ENCODE measurements around the gene RNF26.

Gene RNF26

GRCh38 chr11:119318240-119319135 is 15.8 kb upstream of the RNF26 start:
- peaks cover 60% of the 10 kb centered on the region for H3K4me1 ChIP-seq (ENCODE audit: low read length)
- no peaks in the 10 kb centered on the region for H3K36me3 ChIP-seq (replicated peaks; ENCODE audit: low read depth, low read length)
- H3K27ac ChIP-seq (ENCODE audit: low read length): peak overlapping the region; percentile 86
- peaks cover 14% of the 10 kb centered on the region for H3K27me3 ChIP-seq (ENCODE audit: low read depth, low read length)
- H3K4me3 ChIP-seq (ENCODE audit: low read length): peak overlapping the region; percentile 86
- peak overlapping the region; percentile 89 for H3K9ac ChIP-seq (ENCODE audit: low read length)
- no peaks in the 10 kb centered on the region for H3K9me3 ChIP-seq (ENCODE audit: insufficient read depth, low read length)
- peak overlapping the region; percentile 27; the same call in 1 of the 2 replicates for H2AFZ ChIP-seq (ENCODE audit: low read depth, low read length)
- H3K79me2 ChIP-seq (ENCODE audit: low read length): no peaks in the 10 kb centered on the region
- H3K4me2 ChIP-seq (ENCODE audit: low read length): peak overlapping the region; percentile 100
- no peaks in the 10 kb centered on the region for H4K20me1 ChIP-seq (ENCODE audit: insufficient read depth, low read length)
- TF ChIP-seq EZH2phosphoT487 (IDR thresholded peaks at IDR 0.05; ENCODE audit: low read depth): no peak
- TF ChIP-seq CTCF (IDR thresholded peaks at IDR 0.05; ENCODE audit: low read depth, low read length): no peak

DNA sequence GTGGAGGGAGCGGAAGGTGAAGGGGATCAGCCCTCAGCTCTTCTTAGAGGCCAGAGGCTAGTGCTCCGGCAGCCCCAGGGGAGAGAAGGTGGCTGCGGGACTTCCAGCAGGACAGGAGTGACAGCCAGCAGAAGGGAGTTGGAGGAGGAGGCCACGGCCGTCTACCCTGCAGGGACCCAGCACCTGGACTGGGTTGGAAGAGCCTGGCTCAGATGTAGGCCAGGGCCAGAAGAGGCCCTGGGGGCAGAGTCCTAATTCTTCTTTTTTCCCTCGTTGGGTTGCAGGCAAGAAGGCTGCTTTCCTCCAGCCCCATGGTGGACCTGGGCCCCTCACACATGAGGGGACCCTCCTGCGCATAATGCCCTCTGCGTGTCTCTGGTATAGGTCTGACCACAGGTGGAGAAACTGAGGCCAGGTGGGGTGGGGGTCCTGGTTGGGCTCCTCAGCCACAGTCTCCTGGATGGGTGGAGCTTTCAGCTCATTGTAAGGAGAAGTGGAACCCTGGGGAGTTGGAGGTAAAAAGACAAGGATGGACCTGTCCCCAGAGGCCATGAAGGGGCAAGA is 15.1 kb upstream of the RNF26 start:
- peak overlapping the region; percentile 86 for H3K4me3 ChIP-seq (ENCODE audit: low read length)
- no peaks in the 10 kb centered on the region for H4K20me1 ChIP-seq (ENCODE audit: insufficient read depth, low read length)
- H3K9me3 ChIP-seq (ENCODE audit: insufficient read depth, low read length): no peaks in the 10 kb centered on the region
- H3K36me3 ChIP-seq (replicated peaks; ENCODE audit: low read depth, low read length): no peaks in the 10 kb centered on the region
- H2AFZ ChIP-seq (ENCODE audit: low read depth, low read length): peak overlapping the region; percentile 27; the same call in 1 of the 2 replicates
- H3K27ac ChIP-seq (ENCODE audit: low read length): peak overlapping the region; percentile 86
- H3K9ac ChIP-seq (ENCODE audit: low read length): peak overlapping the region; percentile 89
- no peaks in the 10 kb centered on the region for H3K79me2 ChIP-seq (ENCODE audit: low read length)
- H3K27me3 ChIP-seq (ENCODE audit: low read depth, low read length): peaks cover 14% of the 10 kb centered on the region
- TF ChIP-seq EZH2phosphoT487 (IDR thresholded peaks at IDR 0.05; ENCODE audit: low read depth): no peak
- TF ChIP-seq CTCF (IDR thresholded peaks at IDR 0.05; ENCODE audit: low read depth, low read length): no peak
- H3K4me1 ChIP-seq (ENCODE audit: low read length): peaks cover 63% of the 10 kb centered on the region
- peak overlapping the region; percentile 100 for H3K4me2 ChIP-seq (ENCODE audit: low read length)

GRCh38 chr11:119319700-119320239 is 14.6 kb upstream of the RNF26 start:
- peak overlapping the region; percentile 86 for H3K4me3 ChIP-seq (ENCODE audit: low read length)
- H3K27me3 ChIP-seq (ENCODE audit: low read depth, low read length): peaks cover 14% of the 10 kb centered on the region
- H3K4me1 ChIP-seq (ENCODE audit: low read length): peaks cover 63% of the 10 kb centered on the region
- H3K36me3 ChIP-seq (replicated peaks; ENCODE audit: low read depth, low read length): no peaks in the 10 kb centered on the region
- TF ChIP-seq CTCF (IDR thresholded peaks at IDR 0.05; ENCODE audit: low read depth, low read length) (no peak), EZH2phosphoT487 (IDR thresholded peaks at IDR 0.05; ENCODE audit: low read depth) (no peak)
- H4K20me1 ChIP-seq (ENCODE audit: insufficient read depth, low read length): no peaks in the 10 kb centered on the region
- H3K9ac ChIP-seq (ENCODE audit: low read length): peak overlapping the region; percentile 89
- peak overlapping the region; percentile 100 for H3K4me2 ChIP-seq (ENCODE audit: low read length)
- H3K27ac ChIP-seq (ENCODE audit: low read length): peak overlapping the region; percentile 86
- no peak overlapping the region for H2AFZ ChIP-seq (ENCODE audit: low read depth, low read length)
- no peaks in the 10 kb centered on the region for H3K79me2 ChIP-seq (ENCODE audit: low read length)
- no peaks in the 10 kb centered on the region for H3K9me3 ChIP-seq (ENCODE audit: insufficient read depth, low read length)

- Histone ChIP-seq H4K20me1 (ENCODE audit: insufficient read depth, low read length) (no peaks in the 10 kb centered on the region), H3K27me3 (ENCODE audit: low read depth, low read length) (peaks cover 14% of the 10 kb centered on the region), H3K9me3 (ENCODE audit: insufficient read depth, low read length) (no peaks in the 10 kb centered on the region), H3K27ac (ENCODE audit: low read length) (peak overlapping the region; percentile 86), H3K4me3 (ENCODE audit: low read length) (peak overlapping the region; percentile 86), H2AFZ (ENCODE audit: low read depth, low read length) (no peak overlapping the region), H3K9ac (ENCODE audit: low read length) (peak overlapping the region; percentile 89), H3K36me3 (replicated peaks; ENCODE audit: low read depth, low read length) (no peaks in the 10 kb centered on the region), H3K4me2 (ENCODE audit: low read length) (peak overlapping the region; percentile 100), H3K4me1 (ENCODE audit: low read length) (peaks cover 62% of the 10 kb centered on the region), H3K79me2 (ENCODE audit: low read length) (no peaks in the 10 kb centered on the region)
- TF ChIP-seq CTCF (IDR thresholded peaks at IDR 0.05; ENCODE audit: low read depth, low read length): no peak
- no peak for TF ChIP-seq EZH2phosphoT487 (IDR thresholded peaks at IDR 0.05; ENCODE audit: low read depth)
Observed at GRCh38 chr11:119320240-119320775, 14.0 kb upstream of the RNF26 start.
